ENCODE data around the gene CISD1.

The CISD1 gene

GRCh38 chr10:58275261-58275660 lies 6.3 kb downstream of the CISD1 start:
- Mint-ChIP-seq H3K9me3 (no peaks in the 10 kb centered on the region), H3K27ac (no peak overlapping the region), H3K4me3 (no peak overlapping the region), H3K27me3 (no peaks in the 10 kb centered on the region), H3K4me1 (peaks cover 17% of the 10 kb centered on the region), H3K36me3 (peaks cover 14% of the 10 kb centered on the region)
- CTCF ChIA-PET = no interaction called here
- no peak for DNase-seq

DNA sequence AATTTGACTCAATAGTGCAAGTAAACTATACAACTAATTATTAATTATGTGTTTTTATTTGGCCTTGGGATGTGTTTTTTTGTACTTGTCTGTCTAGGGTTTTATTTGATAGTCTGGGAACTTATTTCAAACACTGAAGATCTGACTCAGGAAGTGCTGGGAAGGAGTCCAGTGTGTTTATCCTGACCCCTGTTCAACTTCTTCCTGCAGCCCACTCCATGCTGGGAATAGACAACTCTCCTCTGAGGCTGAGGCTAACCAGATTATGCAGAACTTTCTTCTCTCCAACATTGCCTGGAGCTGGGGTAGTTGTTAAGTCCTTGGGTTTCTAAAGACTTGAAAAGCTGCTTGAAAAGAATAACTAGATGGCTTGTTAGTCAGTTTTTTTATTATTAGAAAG lies 6.9 kb downstream of the CISD1 start:
- H3K36me3 Mint-ChIP-seq = peaks cover 20% of the 10 kb centered on the region
- DNase-seq = no peak
- peaks cover 17% of the 10 kb centered on the region for H3K4me1 Mint-ChIP-seq
- CTCF ChIA-PET = no interaction called here
- no peak overlapping the region for H3K4me3 Mint-ChIP-seq
- no peaks in the 10 kb centered on the region for H3K9me3 Mint-ChIP-seq
- H3K27me3 Mint-ChIP-seq = no peaks in the 10 kb centered on the region
- no peak overlapping the region for H3K27ac Mint-ChIP-seq

DNA sequence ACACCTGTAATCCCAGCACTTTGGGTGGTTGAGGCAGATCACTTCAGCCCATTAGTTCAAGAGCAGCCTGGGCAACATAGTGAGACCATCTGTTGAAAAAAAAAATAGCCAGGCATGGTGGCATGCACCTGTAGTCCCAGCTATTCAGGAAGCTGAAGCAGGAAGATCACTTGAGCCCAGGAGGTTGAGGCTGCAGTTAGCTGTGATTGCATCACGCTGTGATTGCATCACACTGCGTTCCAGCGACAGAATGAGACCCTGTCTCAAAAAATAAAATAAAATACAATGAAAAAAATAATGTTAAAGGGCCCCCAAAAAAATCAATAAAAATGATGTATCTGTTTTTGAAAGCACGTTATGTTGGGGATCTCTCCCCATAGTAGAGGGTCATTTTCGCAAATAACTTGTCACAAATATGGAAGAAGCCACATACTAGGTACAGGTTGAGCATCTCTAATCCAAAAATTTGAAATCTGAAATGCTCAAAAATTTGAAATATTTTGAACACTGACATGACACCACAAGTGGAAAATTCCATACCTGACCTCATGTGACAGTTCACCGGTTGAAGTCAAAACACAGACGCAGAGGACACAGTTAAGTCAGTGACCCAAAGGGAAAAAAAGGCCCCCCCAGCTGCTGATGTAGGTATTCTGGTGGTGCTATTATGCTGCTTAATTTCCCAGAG lies 9.5 kb downstream of the CISD1 start:
- H3K36me3 Mint-ChIP-seq = peaks cover 24% of the 10 kb centered on the region
- H3K4me3 Mint-ChIP-seq = no peak overlapping the region
- peaks cover 33% of the 10 kb centered on the region for H3K4me1 Mint-ChIP-seq
- CTCF ChIA-PET = no interaction called here
- H3K27me3 Mint-ChIP-seq = no peaks in the 10 kb centered on the region
- DNase-seq = no peak
- no peak overlapping the region for H3K27ac Mint-ChIP-seq
- H3K9me3 Mint-ChIP-seq = no peaks in the 10 kb centered on the region

DNA sequence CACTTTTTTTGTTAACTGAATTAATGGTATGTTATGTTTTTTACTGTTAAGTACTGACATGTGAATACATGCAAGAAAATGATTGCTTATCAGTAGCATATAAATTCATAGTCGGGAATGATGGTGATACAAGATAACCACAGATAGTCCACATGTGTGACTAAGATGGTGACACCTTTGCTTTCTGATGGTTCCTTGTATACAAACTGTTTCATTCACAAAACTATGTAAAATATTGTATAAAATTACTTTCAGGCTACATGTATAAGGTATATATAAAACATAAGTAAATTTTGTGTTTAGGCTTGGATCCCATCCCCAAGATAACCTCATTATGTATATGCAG lies 10.0 kb downstream of the CISD1 start:
- Mint-ChIP-seq H3K4me1 (peaks cover 34% of the 10 kb centered on the region), H3K27ac (no peak overlapping the region), H3K36me3 (peaks cover 24% of the 10 kb centered on the region), H3K27me3 (no peaks in the 10 kb centered on the region), H3K9me3 (no peaks in the 10 kb centered on the region), H3K4me3 (no peak overlapping the region)
- CTCF ChIA-PET = no interaction called here
- no peak for DNase-seq

DNA sequence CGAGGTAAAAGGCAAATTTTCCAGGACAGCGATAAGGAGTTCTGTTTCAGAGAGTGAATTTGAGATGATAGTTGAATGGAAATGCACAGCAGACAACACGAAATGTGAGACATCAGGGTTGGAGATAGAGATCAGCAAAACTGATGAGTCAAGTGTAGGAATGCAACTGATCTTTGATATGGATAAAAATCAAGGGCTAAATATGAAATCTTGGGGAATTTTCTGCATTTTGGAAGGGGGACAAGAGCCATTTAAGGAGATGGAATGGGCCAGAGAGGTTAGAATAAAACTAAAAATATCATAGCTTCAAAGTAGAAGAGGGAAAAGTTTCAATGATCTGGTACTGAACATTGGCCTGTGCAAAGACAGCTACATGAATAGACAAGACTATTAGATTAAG lies 11.5 kb downstream of the CISD1 start:
- no peak overlapping the region for H3K4me3 Mint-ChIP-seq
- peaks cover 34% of the 10 kb centered on the region for H3K4me1 Mint-ChIP-seq
- no peak overlapping the region for H3K27ac Mint-ChIP-seq
- no peaks in the 10 kb centered on the region for H3K9me3 Mint-ChIP-seq
- H3K27me3 Mint-ChIP-seq = no peaks in the 10 kb centered on the region
- peaks cover 24% of the 10 kb centered on the region for H3K36me3 Mint-ChIP-seq
- CTCF ChIA-PET = interaction anchor here (0.9 to 1.4 kb wide), 3 partner anchors 11 to 19 kb away, joined by 3 to 4 read pairs (median 3); partner anchors contain the start of gene CISD1
- DNase-seq = no peak

GRCh38 chr10:58281092-58281752 lies 12.3 kb downstream of the CISD1 start:
- Mint-ChIP-seq H3K27me3 (no peaks in the 10 kb centered on the region), H3K9me3 (no peaks in the 10 kb centered on the region), H3K4me1 (peaks cover 34% of the 10 kb centered on the region), H3K36me3 (peaks cover 24% of the 10 kb centered on the region), H3K27ac (no peak overlapping the region), H3K4me3 (no peak overlapping the region)
- no peak for DNase-seq
- CTCF ChIA-PET = interaction anchor here (0.9 to 1.4 kb wide), 3 partner anchors 10 to 18 kb away, joined by 3 to 4 read pairs (median 3); partner anchors contain the start of gene CISD1

- CTCF ChIA-PET = interaction anchor here (1.1 kb wide), 1 partner anchor 9 kb away, joined by 5 read pairs; no protein-coding TSS in a partner anchor
- DNase-seq = peak; percentile 53
- peaks cover 34% of the 10 kb centered on the region for H3K4me1 Mint-ChIP-seq
- peak overlapping the region; percentile 79 for H3K27ac Mint-ChIP-seq
- H3K27me3 Mint-ChIP-seq = no peaks in the 10 kb centered on the region
- no peak overlapping the region for H3K4me3 Mint-ChIP-seq
- no peaks in the 10 kb centered on the region for H3K9me3 Mint-ChIP-seq
- peaks cover 25% of the 10 kb centered on the region for H3K36me3 Mint-ChIP-seq
Measured at GRCh38 chr10:58282615-58283014, 13.7 kb downstream of the CISD1 start.

DNA sequence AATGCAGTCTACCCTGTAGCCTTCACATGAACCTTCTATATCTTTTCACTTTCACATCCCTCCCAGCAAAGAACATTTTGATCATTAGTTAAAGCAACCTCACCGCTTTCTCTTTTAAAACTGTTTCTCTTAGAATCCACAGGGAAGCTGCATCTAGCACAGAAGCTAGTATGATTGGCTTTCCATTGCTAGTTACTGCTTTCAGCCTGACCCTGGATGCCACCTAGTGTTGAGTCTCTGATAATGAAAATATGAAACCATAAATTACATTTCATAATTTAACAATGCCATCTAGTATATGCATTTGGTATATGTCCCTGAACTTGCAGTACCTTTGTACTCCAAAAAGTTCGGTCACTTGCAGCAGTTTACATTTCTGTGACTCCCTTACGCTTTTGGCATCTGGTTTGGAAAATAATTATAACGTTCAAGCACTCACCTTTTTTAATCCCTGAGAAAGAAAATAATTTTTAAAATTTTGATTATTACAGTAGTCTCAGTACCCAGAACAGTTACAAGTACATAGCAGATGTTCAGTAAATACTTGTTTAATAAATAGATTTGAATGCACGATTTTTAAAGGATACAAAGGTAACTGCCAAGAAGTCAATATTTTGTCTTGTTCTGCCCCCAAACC lies 22.7 kb downstream of the CISD1 start:
- no peak overlapping the region for H3K27ac Mint-ChIP-seq
- H3K4me1 Mint-ChIP-seq = peaks cover 2% of the 10 kb centered on the region
- peaks cover 8% of the 10 kb centered on the region for H3K36me3 Mint-ChIP-seq
- no peak overlapping the region for H3K4me3 Mint-ChIP-seq
- CTCF ChIA-PET = interaction anchor here (0.6 to 7.7 kb wide), 17 partner anchors 9 to 216 kb away, joined by 3 to 148 read pairs (median 4); partner anchors contain the start of genes CISD1 and IPMK
- no peaks in the 10 kb centered on the region for H3K27me3 Mint-ChIP-seq
- peak; percentile 52 for DNase-seq
- no peaks in the 10 kb centered on the region for H3K9me3 Mint-ChIP-seq

GRCh38 chr10:58293989-58294388 lies 25.0 kb downstream of the CISD1 start:
- Mint-ChIP-seq H3K9me3 (no peaks in the 10 kb centered on the region), H3K4me3 (no peak overlapping the region), H3K36me3 (peaks cover 7% of the 10 kb centered on the region), H3K27ac (no peak overlapping the region), H3K4me1 (peaks cover 2% of the 10 kb centered on the region), H3K27me3 (no peaks in the 10 kb centered on the region)
- DNase-seq = no peak
- CTCF ChIA-PET = interaction anchor here (0.5 to 7.7 kb wide), 3 partner anchors 111 to 218 kb away, joined by 3 to 148 read pairs (median 3); partner anchors contain the start of gene BICC1

GRCh38 chr10:58299580-58299979 lies 30.6 kb downstream of the CISD1 start:
- no peaks in the 10 kb centered on the region for H3K9me3 Mint-ChIP-seq
- CTCF ChIA-PET = interaction anchor here (0.7 to 3.2 kb wide), 16 partner anchors 9 to 370 kb away, joined by 3 to 20 read pairs (median 3); partner anchors contain the start of gene TFAM
- peaks cover 5% of the 10 kb centered on the region for H3K27me3 Mint-ChIP-seq
- DNase-seq = peak; percentile 73
- no peaks in the 10 kb centered on the region for H3K4me1 Mint-ChIP-seq
- H3K36me3 Mint-ChIP-seq = no peaks in the 10 kb centered on the region
- no peak overlapping the region for H3K27ac Mint-ChIP-seq
- H3K4me3 Mint-ChIP-seq = no peak overlapping the region

GRCh38 chr10:58300676-58301075 lies 31.7 kb downstream of the CISD1 start:
- H3K27ac Mint-ChIP-seq = no peak overlapping the region
- CTCF ChIA-PET = interaction anchor here (0.6 to 3.2 kb wide), 10 partner anchors 10 to 232 kb away, joined by 3 to 20 read pairs (median 4); partner anchors contain the start of gene TFAM
- H3K4me3 Mint-ChIP-seq = no peak overlapping the region
- no peak for DNase-seq
- no peaks in the 10 kb centered on the region for H3K9me3 Mint-ChIP-seq
- peaks cover 6% of the 10 kb centered on the region for H3K27me3 Mint-ChIP-seq
- no peaks in the 10 kb centered on the region for H3K36me3 Mint-ChIP-seq
- H3K4me1 Mint-ChIP-seq = no peaks in the 10 kb centered on the region

DNA sequence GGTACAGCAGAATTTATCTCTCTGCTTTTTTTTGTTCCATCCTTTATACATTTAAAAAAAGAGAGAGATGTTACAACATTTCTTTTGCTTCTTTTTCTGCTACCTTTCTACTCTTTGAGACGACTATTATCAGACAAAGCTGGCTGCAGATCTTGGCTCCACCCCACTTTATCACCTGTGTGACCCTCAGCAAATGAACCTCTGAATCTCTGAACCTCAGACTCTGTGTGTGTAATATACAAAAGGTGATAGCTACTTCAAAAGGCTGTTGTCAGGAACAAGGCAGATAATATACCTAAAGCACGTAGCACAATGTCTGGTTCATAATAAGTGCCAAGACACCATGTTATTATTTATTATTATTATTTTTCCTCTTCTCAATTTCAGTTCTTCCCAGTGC lies 33.3 kb downstream of the CISD1 start:
- CTCF ChIA-PET = interaction anchor here (0.9 to 3.2 kb wide), 2 partner anchors 12 to 91 kb away, joined by 3 to 10 read pairs; no protein-coding TSS in a partner anchor
- no peak overlapping the region for H3K27ac Mint-ChIP-seq
- H3K4me1 Mint-ChIP-seq = no peaks in the 10 kb centered on the region
- H3K4me3 Mint-ChIP-seq = no peak overlapping the region
- DNase-seq = no peak
- no peaks in the 10 kb centered on the region for H3K36me3 Mint-ChIP-seq
- H3K9me3 Mint-ChIP-seq = no peaks in the 10 kb centered on the region
- peaks cover 10% of the 10 kb centered on the region for H3K27me3 Mint-ChIP-seq

- peaks cover 14% of the 10 kb centered on the region for H3K27me3 Mint-ChIP-seq
- DNase-seq = no peak
- H3K4me3 Mint-ChIP-seq = no peak overlapping the region
- no peaks in the 10 kb centered on the region for H3K36me3 Mint-ChIP-seq
- no peaks in the 10 kb centered on the region for H3K9me3 Mint-ChIP-seq
- no peaks in the 10 kb centered on the region for H3K4me1 Mint-ChIP-seq
- CTCF ChIA-PET = interaction anchor here (1.0 to 1.2 kb wide), 2 partner anchors 11 to 126 kb away, joined by 3 read pairs; no protein-coding TSS in a partner anchor
- no peak overlapping the region for H3K27ac Mint-ChIP-seq
Measured at GRCh38 chr10:58304099-58304633, 35.2 kb downstream of the CISD1 start.

DNA sequence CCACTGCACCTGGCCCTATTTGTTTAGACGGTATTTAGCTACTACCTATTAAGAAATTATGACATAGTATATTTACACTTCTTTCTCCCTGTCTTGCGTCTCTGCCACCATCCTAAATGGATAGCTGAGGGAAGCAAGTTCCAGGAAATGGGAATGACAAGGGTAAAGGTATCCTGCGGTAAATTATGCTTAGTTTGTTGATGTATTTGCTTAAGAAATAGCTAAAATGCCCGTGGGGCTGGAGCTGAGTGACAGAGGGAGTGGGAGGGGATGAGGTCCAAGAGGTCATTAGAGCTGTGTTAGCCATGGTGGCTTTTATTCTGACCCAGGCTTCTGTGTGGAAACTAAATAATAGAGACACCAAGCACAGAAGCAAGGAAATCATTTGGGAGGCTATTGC lies 36.9 kb downstream of the CISD1 start:
- Mint-ChIP-seq H3K9me3 (no peaks in the 10 kb centered on the region), H3K27ac (no peak overlapping the region), H3K36me3 (no peaks in the 10 kb centered on the region), H3K4me1 (no peaks in the 10 kb centered on the region), H3K27me3 (peaks cover 22% of the 10 kb centered on the region), H3K4me3 (no peak overlapping the region)
- CTCF ChIA-PET = interaction anchor here (1.6 kb wide), 1 partner anchor 15 kb away, joined by 8 read pairs; no protein-coding TSS in a partner anchor
- DNase-seq = no peak
